HL-60/S4 treated with retinoic acid at 250 ng/mL for 4 days and 3 days (cell line): Measurements from ENCODE around the gene FLNA.

Experiments used
- in situ Hi-C: fragments of 300-500 bp; cut with MboI; formaldehyde crosslinking; loops from 2 replicates; pipeline ENCODE4 v1.7.0; 2022; ENCODE audit warnings: low sequenced_read_pairs

The FLNA gene, protein sequence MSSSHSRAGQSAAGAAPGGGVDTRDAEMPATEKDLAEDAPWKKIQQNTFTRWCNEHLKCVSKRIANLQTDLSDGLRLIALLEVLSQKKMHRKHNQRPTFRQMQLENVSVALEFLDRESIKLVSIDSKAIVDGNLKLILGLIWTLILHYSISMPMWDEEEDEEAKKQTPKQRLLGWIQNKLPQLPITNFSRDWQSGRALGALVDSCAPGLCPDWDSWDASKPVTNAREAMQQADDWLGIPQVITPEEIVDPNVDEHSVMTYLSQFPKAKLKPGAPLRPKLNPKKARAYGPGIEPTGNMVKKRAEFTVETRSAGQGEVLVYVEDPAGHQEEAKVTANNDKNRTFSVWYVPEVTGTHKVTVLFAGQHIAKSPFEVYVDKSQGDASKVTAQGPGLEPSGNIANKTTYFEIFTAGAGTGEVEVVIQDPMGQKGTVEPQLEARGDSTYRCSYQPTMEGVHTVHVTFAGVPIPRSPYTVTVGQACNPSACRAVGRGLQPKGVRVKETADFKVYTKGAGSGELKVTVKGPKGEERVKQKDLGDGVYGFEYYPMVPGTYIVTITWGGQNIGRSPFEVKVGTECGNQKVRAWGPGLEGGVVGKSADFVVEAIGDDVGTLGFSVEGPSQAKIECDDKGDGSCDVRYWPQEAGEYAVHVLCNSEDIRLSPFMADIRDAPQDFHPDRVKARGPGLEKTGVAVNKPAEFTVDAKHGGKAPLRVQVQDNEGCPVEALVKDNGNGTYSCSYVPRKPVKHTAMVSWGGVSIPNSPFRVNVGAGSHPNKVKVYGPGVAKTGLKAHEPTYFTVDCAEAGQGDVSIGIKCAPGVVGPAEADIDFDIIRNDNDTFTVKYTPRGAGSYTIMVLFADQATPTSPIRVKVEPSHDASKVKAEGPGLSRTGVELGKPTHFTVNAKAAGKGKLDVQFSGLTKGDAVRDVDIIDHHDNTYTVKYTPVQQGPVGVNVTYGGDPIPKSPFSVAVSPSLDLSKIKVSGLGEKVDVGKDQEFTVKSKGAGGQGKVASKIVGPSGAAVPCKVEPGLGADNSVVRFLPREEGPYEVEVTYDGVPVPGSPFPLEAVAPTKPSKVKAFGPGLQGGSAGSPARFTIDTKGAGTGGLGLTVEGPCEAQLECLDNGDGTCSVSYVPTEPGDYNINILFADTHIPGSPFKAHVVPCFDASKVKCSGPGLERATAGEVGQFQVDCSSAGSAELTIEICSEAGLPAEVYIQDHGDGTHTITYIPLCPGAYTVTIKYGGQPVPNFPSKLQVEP (N-terminal part only)

DNA sequence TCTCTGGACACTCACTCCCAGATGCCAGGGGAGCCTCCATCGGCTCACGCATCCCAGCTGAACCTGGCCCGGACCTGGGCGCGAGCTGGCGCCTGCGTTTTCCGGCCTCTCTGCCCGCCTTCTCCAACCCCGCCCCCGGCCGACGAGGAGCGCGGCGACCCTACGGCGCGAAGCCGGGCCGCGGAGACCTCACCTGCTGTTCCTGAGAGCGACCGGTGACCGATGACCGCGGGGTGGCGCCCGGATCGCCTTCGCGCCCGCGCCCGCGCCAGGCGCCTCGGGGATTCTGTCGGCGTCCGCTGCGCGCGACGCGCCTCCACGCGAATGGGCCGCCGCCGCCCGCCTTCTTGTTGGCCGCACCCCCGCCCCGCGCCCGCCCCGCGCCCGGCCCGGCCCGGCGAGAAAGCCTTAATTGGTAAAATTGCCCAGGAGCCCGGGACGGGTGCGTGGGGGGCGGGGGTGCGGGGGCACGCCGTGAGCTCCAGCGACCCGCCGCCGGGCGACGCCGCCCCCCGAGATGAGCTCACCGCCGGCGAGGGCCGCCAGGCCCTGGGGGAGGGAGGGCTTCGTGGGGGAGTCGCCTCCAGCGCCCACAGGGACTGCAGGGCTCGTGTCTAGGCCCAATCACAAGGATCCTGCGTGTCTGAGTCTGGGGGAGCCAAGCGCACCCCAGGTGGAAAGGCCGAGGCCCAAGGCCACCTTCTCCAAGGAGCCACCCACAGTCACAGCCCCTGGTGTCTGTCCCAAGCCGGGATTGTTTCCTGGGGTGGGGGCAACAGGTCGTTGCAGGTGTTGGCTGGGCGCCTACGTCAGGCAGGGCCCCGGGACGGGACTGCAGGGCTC is at the start of gene FLNA:
Gene FLNA (minus strand): TSS at position 322 of the 843 bp plus-strand sequence. CDS start 3,389 bp downstream, outside the sequence.
- in situ Hi-C loops, result no loop called here

DNA sequence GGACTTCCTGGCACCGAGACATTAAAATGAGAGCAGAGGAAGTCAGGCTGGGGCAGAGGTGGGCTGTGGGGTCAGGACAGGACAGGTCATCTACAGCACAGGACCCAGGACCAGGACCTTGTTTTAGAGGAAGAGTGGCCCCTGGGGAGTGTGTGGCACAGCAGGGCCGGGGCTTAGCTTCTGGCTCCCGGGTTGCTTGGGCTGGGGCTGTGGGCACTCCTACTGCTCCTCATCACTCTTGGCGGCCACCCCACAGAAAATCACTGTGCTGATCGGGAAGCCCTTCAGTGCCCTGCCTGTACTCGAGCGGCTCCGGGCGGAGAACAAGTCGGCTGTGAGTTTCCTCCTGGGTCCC is 45.9 kb upstream of the FLNA start:
- in situ Hi-C loops, result loop anchor here (25.0 kb wide), 1 partner anchor 92 kb away; the partner anchor contains the start of gene FAM3A

DNA sequence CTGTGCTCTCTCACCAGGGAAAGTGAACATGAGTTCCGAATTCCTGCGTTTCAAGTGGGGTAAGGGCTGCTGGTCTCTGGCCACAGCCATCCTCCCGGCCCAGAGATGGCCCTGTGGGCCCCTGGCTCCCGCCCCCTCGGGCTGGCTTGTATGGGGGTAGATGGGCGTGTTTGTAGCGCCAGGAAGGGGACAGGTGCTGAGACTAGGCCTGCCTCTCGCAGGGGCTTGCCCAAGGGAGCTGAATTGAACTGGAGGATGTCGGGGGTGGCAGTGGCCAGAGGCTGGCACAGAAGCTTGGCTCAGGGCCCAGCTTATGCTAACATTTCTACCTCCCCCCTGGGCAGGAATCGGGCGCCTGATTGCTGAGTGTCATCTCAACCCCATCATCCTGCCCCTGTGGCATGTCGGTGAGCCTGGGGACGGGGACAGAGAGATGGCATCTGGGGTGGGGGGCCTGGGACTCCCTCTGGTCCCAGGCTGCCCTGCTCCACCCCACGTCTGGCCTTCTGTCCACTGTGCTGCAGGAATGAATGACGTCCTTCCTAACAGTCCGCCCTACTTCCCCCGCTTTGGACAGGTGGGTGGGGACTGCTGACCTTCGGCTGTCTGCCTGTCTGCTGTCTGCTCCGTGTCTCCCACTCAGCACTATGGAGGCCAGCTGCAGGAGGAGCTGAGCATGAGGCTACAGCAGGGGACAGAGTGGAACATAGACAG is 45.4 kb upstream of the FLNA start:
- in situ Hi-C loops, result loop anchor here (25.0 kb wide), 1 partner anchor 92 kb away; the partner anchor contains the start of gene FAM3A

DNA sequence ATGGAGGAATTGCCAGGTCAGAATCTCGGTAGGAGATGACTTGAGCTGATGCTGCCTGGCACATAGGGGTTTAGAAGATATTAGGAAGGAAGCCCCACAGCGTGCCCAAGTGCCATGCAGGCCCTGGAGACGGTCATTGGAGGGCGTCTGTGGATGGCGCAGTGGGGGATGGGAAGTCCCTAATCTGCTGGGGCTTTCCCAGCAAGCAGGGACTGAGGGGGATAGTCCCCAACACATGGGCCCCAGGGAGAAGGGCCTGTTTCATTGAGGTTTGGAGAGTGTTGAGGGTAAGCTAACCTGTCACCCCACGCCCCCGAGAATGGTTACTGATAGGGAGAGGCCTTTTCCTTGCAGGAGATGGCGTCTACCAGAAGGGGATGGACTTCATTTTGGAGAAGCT is 44.8 kb upstream of the FLNA start:
- in situ Hi-C loops, result loop anchor here (25.0 kb wide), 1 partner anchor 93 kb away; the partner anchor contains the start of gene FAM3A

DNA sequence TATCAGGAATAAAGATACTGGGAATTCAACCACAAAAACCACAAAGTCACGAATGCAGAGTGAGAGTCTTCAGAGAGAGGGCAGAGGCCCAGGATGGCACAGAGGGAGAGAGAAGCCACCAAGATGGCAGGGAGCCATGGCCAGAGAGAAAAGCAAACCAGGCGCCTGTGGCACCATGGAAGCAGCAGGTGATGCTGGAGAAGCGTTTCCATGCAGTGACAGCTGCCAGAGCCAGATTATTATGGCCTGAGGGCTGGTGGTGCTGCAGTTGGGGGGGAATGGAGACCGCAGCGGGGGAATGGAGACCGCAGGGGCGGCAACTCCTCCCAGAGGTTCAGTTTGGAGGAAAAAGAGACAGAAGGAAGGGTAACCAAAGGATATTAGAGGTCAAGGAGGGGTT is 42.7 kb upstream of the FLNA start:
- in situ Hi-C loops, result loop anchor here (25.0 kb wide), 1 partner anchor 95 kb away; the partner anchor contains the start of gene FAM3A

DNA sequence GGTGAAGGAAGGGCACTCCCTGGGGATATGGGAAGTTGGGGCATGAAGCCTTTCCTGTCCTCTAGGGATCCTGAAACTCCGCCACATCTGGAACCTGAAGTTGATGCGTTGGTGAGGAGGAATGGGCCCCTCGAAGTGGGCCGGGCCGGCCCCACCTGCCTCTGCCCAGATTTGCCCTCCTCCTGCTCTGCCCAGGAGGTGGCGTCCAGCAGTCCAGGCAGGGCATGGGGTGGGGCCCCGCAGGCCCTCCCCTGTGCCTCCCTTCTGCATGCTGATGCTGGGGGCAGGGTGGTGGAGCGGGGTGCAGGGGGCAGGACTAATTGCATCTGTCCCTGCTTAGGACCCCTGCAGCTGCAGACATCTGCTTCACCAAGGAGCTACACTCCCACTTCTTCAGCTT is 38.7 kb upstream of the FLNA start:
- in situ Hi-C loops, result loop anchor here (25.0 kb wide), 1 partner anchor 99 kb away; the partner anchor contains the start of gene FAM3A

DNA sequence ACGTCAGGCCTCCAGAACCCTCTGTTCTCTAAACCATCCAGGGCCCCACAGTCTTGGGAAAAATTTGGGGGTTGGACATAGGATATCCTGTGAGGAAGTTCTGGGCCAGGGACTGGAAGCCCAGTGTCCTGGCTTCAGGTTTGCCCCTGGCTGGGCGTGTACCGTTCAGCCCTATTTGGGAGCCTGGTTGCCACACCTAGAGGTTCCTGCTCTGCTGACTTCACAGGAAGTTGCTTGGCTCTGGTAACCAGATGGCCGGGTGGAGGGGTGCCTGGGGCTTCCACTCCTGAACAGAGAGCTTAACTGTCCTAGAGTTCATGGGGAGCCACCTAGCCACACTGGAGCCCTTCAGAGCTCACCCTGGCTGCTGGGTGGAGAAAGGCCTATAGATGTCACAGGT is 38.0 kb upstream of the FLNA start:
- in situ Hi-C loops, result loop anchor here (25.0 kb wide), 1 partner anchor 100 kb away; the partner anchor contains the start of gene FAM3A

DNA sequence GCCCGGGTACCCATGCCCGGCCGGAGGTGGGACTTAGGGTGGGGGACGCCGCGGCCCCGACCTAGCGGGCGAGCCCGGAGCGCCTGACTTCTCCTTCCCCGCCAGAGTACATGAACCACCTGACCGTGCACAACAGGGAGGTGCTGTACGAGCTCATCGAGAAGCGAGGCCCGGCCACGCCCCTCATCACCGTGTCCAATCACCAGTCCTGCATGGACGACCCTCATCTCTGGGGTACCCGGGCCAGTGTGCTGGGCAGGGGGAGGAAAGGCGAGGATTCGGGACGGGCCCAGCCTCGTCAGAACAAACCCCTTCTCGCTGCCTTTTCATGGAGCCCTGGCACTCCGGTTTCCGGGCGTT is 37.5 kb upstream of the FLNA start:
- in situ Hi-C loops, result loop anchor here (25.0 kb wide), 1 partner anchor 100 kb away; the partner anchor contains the start of gene FAM3A

DNA sequence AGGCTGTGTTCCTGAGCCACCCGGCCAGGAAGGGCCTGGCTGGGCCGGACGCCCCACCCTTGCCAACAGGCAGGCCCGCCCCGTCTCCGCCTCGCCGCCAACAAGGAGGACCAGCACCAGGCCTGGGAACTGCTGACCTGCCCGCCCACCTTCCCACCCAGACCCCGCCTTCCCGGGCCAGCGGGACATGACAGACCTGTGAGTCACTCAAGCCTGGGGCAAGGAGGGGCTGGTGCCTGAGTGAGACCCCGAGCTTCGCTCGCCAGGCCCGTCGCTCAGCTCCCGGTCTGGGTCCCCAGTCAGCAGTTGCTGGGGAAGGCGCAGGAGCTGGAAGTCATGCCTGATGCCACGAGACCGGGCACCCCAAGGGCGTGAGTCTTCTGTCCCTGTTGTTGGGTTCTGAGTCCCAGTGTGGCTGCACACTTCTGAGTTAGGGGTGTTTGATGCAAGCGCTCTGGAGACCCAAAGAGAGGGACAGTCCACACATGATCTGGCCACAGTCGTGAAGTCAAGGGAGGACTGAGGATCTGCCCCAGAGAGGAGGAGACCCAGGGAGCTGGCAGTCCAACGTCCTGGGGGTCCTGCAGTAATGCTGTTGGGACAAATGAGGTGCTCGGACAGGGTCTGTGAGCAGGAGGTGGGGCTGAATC is 34.9 kb upstream of the FLNA start, which contains the start of gene DNASE1L1:
Gene DNASE1L1 (minus strand): TSS at position 33 of the 650 bp plus-strand sequence. CDS start 3,686 bp downstream, outside the sequence.
- in situ Hi-C loops, result loop anchor here (25.0 kb wide), 1 partner anchor 103 kb away; the partner anchor contains the start of gene FAM3A

DNA sequence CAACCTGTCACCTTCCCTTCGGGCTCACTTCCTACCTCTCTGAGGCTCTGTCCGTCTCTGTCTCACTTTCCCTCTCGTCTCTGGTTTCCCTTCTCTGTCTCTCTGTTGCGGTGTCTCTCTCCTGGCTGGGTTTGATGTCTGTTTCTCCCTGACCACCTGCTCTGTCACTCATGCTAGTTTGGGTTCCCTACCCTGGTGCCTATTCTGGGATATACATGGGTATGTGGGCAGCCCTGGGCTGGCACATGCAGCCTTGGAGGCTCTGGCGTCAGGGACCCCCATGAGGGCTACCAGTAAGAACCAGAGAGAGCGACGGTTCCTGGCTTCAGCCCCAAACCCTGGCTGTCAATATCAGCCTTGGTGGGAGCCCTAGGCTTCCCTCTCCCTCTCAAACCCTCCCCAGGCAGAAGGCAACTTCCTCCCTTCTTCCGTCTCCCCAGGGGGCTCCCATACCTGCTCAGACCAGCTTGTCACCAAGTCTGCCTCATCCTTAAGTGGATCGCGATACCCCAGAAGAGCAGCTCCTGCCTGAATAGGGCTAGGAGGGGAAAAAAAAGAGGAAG is 34.3 kb upstream of the FLNA start:
- in situ Hi-C loops, result loop anchor here (25.0 kb wide), 1 partner anchor 104 kb away; the partner anchor contains the start of gene FAM3A

DNA sequence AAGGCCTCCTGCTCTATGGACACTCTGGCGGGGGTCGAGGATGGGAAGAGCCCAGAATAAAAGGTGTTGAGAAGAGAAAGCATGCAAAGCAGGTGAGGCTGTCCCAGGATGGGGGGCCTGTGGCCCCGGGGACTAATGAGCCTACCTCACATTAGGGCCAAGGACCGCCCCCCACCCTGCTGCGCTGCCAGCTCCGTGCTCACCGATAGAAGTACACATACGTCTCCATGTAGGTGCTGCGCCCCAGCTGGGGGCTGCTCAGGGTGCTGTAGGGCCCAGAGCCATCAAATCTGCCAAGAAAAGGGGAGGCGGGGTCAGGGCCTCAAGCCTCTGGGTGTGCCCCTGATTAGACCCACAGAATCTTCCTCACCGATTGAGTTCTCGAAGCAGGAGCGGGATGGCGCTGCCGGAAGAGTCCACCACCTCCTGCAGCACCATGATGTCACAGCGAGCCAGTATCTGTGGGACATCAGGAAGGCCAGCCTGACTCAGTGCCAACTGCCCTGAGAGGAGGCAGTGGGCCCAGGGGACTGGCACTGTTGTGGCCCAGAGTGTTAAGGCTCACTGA is 30.3 kb upstream of the FLNA start:
- in situ Hi-C loops, result loop anchor here (25.0 kb wide), 1 partner anchor 108 kb away; the partner anchor contains the start of gene FAM3A

DNA sequence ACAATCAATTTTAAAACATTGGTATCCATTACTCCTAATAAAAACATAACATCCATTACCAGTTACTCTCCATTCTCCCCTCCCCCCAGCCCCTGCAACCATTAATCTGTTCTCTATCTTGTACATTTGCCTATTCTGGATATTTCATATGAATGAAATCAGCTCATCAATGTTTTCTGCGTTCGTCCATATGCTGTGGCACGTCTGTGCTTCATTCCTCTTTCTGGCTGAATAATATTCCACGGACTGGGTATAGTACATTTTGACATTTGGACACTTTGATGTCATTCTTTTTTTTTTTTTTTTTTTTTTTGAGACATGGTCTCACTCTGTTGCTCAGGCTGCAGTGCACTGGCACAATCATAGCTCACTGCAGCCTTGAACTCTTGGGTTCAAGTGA is 29.4 kb upstream of the FLNA start:
- in situ Hi-C loops, result loop anchor here (25.0 kb wide), 1 partner anchor 108 kb away; the partner anchor contains the start of gene FAM3A

DNA sequence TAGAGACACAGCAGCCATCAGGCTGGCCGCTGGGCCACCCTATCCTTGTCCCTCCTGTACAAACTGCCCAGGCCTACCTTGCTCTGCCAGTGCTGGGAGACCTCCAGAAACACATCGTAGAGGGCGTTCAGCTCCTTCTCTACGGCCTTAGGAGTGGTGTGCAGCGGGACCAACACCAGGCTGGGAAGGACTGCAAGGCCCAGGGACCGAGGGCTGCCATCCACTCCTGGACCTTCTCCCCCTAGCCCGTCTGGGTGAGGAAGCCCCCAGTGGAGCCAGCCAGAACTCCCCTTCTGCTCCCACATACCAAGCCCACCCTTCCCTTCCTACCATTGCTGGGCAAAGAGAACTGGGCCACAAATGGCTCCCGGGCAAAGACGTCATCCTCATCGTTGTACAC is 28.8 kb upstream of the FLNA start:
- in situ Hi-C loops, result loop anchor here (25.0 kb wide), 1 partner anchor 109 kb away; the partner anchor contains the start of gene FAM3A

DNA sequence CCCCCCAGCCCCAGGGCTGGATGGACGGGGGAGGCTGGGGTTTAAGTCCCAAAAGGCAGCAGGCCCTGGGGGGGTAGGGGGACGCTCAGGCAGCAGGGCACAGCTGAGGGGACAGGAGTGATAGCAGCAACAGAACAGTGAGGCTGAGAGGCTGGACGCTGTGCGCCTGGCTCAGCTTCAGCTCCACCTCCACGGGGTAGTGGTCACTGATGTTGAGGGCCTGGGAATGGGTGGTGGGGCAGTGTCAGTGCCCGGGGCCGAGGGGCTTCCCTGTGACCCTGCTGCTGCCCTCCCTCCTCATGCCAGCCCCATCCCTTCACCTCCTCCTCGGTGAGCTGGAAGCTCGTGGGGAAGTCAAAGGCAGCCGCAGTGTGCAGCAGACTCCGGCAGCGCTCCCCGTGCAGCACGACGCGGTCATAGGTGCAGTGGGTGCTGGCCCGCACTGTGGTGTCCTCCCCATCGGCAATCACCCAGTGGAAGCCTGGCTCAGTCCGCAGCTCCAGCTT is 28.2 kb upstream of the FLNA start:
- in situ Hi-C loops, result loop anchor here (25.0 kb wide), 1 partner anchor 110 kb away; the partner anchor contains the start of gene FAM3A

DNA sequence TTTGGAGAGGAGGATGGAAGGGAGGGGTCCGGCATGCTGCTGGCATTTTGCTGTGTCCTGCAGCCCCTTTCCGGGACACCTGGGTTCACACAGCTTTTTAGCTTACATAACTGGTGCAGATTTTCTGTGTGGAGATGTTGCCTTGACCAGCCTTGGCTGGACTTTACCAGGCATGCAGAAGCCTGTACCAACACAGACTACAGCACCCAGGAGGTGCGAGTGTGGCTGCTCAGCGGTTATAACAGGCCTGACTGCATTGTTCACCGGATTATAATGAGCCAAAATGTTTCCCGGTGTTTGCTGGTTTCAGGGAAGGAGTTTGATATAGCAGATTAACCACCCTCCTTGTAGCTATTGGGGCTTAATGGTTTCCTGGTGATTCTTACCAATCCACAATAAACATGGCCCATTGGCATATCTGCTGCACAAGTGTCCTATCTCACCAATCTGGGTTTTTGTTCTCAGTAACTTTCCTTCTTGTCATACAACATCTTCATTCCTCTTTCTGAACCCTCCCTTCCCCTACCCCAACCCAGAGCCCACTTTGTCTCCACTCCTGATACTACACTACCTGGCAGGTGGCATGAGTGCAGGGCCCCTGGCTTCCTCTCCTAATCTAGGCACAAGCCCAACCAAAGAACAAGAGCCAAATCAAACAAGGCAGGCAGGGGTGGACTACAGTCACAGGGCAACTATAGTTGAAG is 27.6 kb upstream of the FLNA start:
- in situ Hi-C loops, result loop anchor here (25.0 kb wide), 1 partner anchor 110 kb away; the partner anchor contains the start of gene FAM3A
